HepG2 (cell line): ENCODE data around the gene SERPIND1. TPM values are rescaled to one million over a fixed set of nuclear protein-coding genes. Genes with fewer than 3 reads are reported as not detected.
A peak's percentile ranks its signal among the peaks of the same experiment; 100 is the strongest.

Experiments
- ATAC-seq: fragments of 200-7000 bp; cut with Tn5 transposase; 3 replicates; pipeline ENCODE4 v1.9.1; 2020; ENCODE audit warnings: mild to moderate bottlenecking, moderate library complexity
- BruUV-seq: library from RNA; stranded (reverse); fragments of 400-500 nt; replicated peaks from 2 replicates; lab custom pipeline; 2021; lab: Mats Ljungman, UMichigan
- CTCF ChIA-PET: fragments of 300-600 bp; formaldehyde crosslinking; extraction: SDS; loops from one replicate; lab custom pipeline; 2021; ENCODE audit warnings: low total read pairs, inconsistent platforms, low intra/inter-chr PET ratio; lab: Yijun Ruan, JAX
- POLR2A ChIA-PET: fragments of 350-600 bp; sonication (Branson Sonifier 250); formaldehyde crosslinking; loops from one replicate; lab custom pipeline; 2020; ENCODE audit warnings: antibody characterized with exemption, inconsistent platforms; lab: Yijun Ruan, JAX
- DNase-seq: peaks from one replicate; pipeline ENCODE4 v3.0.0-alpha.2; 2015; ENCODE audit warnings: low spot score
- FAIRE-seq: peaks from 3 replicates; lab custom pipeline; 2011; peaks lifted over from hg19 to GRCh38; lab: Jason Lieb, UNC
- H2AFZ ChIP-seq: one replicate; pipeline ENCODE4 v1.6.1; 2011; ENCODE audit warnings: low read length, inconsistent platforms
- H3K27ac ChIP-seq: fragments of 300-600 bp; 3 replicates; pipeline ENCODE4 v1.8.0; 2011; ENCODE audit warnings: mixed run types, mild to moderate bottlenecking, mixed read lengths, low read length, inconsistent platforms; ENCODE audit not compliant: insufficient read depth; ENCODE audit errors: extremely low read length
- H3K27me3 ChIP-seq, 2 experiments: fragments of 200-600 bp in 1 of 2; 2 replicates in 1 of 2; 3 replicates in 1 of 2; pipeline versions ENCODE4 v1.6.0 to v1.8.0; 2011; ENCODE audit warnings: low read length in 2 of 2, mild to moderate bottlenecking in 2 of 2, moderate library complexity in 2 of 2, inconsistent platforms in 1 of 2; ENCODE audit not compliant: insufficient read depth in 2 of 2, control insufficient read depth in 1 of 2
- H3K36me3 ChIP-seq, 2 experiments: fragments of 200-600 bp in 1 of 2; replicated peaks in 1 of 2; 2 replicates in 1 of 2; 3 replicates in 1 of 2; pipeline versions ENCODE4 v1.5.1 to v1.8.0; 2011; ENCODE audit warnings: low read length in 2 of 2, inconsistent platforms in 1 of 2; ENCODE audit not compliant: insufficient read depth in 2 of 2, control insufficient read depth in 1 of 2
- H3K4me1 ChIP-seq: 2 replicates; pipeline ENCODE4 v1.5.1; 2012; ENCODE audit warnings: low read length, inconsistent platforms; ENCODE audit not compliant: insufficient read depth
- H3K4me2 ChIP-seq: 2 replicates; pipeline ENCODE4 v1.6.0; 2011; ENCODE audit warnings: low read depth, low read length, inconsistent platforms
- H3K4me3 ChIP-seq, 3 experiments: fragments of 200-600 bp in 1 of 3; sonication (generic), shearing (Covaris generic) in 1 of 3; replicated peaks in 1 of 3; 2 replicates each; pipeline ENCODE4 v1.5.1; 2011 to 2016; ENCODE audit warnings: low read length in 3 of 3, inconsistent platforms in 2 of 3, low read depth in 2 of 3, mild to moderate bottlenecking in 2 of 3, control low read depth in 1 of 3, mixed read lengths in 1 of 3; ENCODE audit not compliant: insufficient read depth in 1 of 3
- H3K79me2 ChIP-seq: one replicate; pipeline ENCODE4 v1.6.1; 2011; ENCODE audit warnings: low read length, inconsistent platforms; ENCODE audit not compliant: insufficient read depth
- H3K9ac ChIP-seq: 2 replicates; pipeline ENCODE4 v1.6.0; 2011; ENCODE audit warnings: mild to moderate bottlenecking, low read depth, low read length, inconsistent platforms; ENCODE audit not compliant: insufficient read depth
- H3K9me3 ChIP-seq: 2 replicates; pipeline ENCODE4 v1.5.1; 2012; ENCODE audit warnings: mild to moderate bottlenecking, low read length
- H4K20me1 ChIP-seq: 2 replicates; pipeline ENCODE4 v1.6.0; 2011; ENCODE audit warnings: inconsistent platforms, mild to moderate bottlenecking, low read length, moderate library complexity; ENCODE audit not compliant: insufficient read depth
- BCLAF1 ChIP-seq: fragments of 450-650 bp; IDR thresholded peaks from 2 replicates; pipeline ENCODE4 v1.6.1; 2017; ENCODE audit warnings: mild to moderate bottlenecking
- CREB3 ChIP-seq: sonication (generic); formaldehyde crosslinking; IDR thresholded peaks from 2 replicates; pipeline ENCODE4 v1.5.0; 2020; ENCODE audit warnings: missing genetic modification reagents
- FOXM1 ChIP-seq: sonication (generic); formaldehyde crosslinking; IDR thresholded peaks from 2 replicates; pipeline ENCODE4 v1.5.0; 2020; ENCODE audit warnings: missing genetic modification reagents
- GATAD1 ChIP-seq: IDR thresholded peaks from 2 replicates; pipeline ENCODE4 v1.6.1; 2016; ENCODE audit warnings: missing genetic modification reagents, missing compliant biosample characterization
- HOXD1 ChIP-seq: sonication (generic); formaldehyde crosslinking; IDR thresholded peaks from 2 replicates; pipeline ENCODE4 v1.5.0; 2020; ENCODE audit warnings: missing genetic modification reagents
- KDM1A ChIP-seq: IDR thresholded peaks from 2 replicates; pipeline ENCODE4 v1.6.1; 2016; ENCODE audit warnings: missing compliant biosample characterization
- PAWR ChIP-seq: sonication (generic); formaldehyde crosslinking; IDR thresholded peaks from 2 replicates; pipeline ENCODE4 v1.4.0; 2020; ENCODE audit warnings: missing genetic modification reagents, mild to moderate bottlenecking, borderline replicate concordance
- POLR2AphosphoS2 ChIP-seq: IDR thresholded peaks from 2 replicates; pipeline ENCODE4 v1.6.1; 2011; ENCODE audit warnings: low read depth, low read length, improper control_type of control experiment
- RBM22 ChIP-seq: fragments of 200-400 bp; formaldehyde crosslinking; optimal IDR thresholded peaks from 2 replicates; pipeline ENCODE3; 2017; ENCODE audit warnings: mild to moderate bottlenecking, low read length, moderate library complexity
- SIN3B ChIP-seq: fragments of 150-350 bp; IDR thresholded peaks from 2 replicates; pipeline ENCODE4 v1.6.1; 2014; ENCODE audit warnings: low read length
- SMC3 ChIP-seq: IDR thresholded peaks from 2 replicates; pipeline ENCODE4 v1.6.1; 2011; ENCODE audit warnings: low read length, improper control_type of control experiment
- ZNF143 ChIP-seq: sonication (generic); formaldehyde crosslinking; IDR thresholded peaks from 2 replicates; pipeline ENCODE4 v1.4.0; 2020; ENCODE audit warnings: missing genetic modification reagents
- ZNF598 ChIP-seq: sonication (generic); formaldehyde crosslinking; IDR thresholded peaks from 2 replicates; pipeline ENCODE4 v1.5.1; 2020; ENCODE audit warnings: mild to moderate bottlenecking, missing genetic modification reagents, borderline replicate concordance
- ZNF619 ChIP-seq: sonication (generic); formaldehyde crosslinking; IDR thresholded peaks from 2 replicates; pipeline ENCODE4 v1.4.0; 2020; ENCODE audit warnings: mild to moderate bottlenecking, missing genetic modification reagents
- WGBS: methylation state at CpG from one replicate; pipeline ENCODE4 v1.1.6; 2017; ENCODE audit warnings: low lambda C conversion rate; 5-methylcytosine and 5-hydroxymethylcytosine counted together
- in situ Hi-C: cut with HindIII; loops from 2 replicates; pipeline ENCODE4 v1.10.0; 2017; ENCODE audit warnings: low pct_unique_long_range_greater_than_20kb; ENCODE audit not compliant: extremely low pct_ligation_motif_present
- intact Hi-C: fragments of 100-400 bp; cut with micrococcal nuclease; formaldehyde crosslinking; loops from one replicate; pipeline ENCODE4 v1.10.0; 2022; ENCODE audit not compliant: unreplicated experiment
- polyA plus RNA-seq, 8 experiments: library from polyadenylated mRNA; depleted of rRNA in 3 of 8; stranded (reverse) in 7 of 8; unstranded in 1 of 8; fragments of >200 nt; fragmentation: Illumina TruSeq in 4 of 8; extraction: Trizol in 4 of 8; gene quantifications; 2 replicates each; pipeline versions ENCODE4 v1.2.1 to v1.2.3, GENCODE V29; 2011 to 2016; ENCODE audit warnings: low read depth in 4 of 8, missing spikeins in 1 of 8, mixed read lengths in 1 of 8; ENCODE audit not compliant: insufficient read depth in 1 of 8
- total RNA-seq, 5 experiments: library from RNA; depleted of rRNA; stranded (reverse); fragments of >200 nt; fragmentation: Illumina TruSeq; extraction: Trizol; gene quantifications; 2 replicates each; pipeline ENCODE4 v1.2.3, GENCODE V29; 2016; ENCODE audit warnings: low read depth in 1 of 5

The SERPIND1 gene
- total and polyA plus RNA-seq, 2 of the 13 experiments (the other 11 are each of a cell fraction or from before 2014, with no cell fraction given) = 111 to 350 TPM

GRCh38 chr22:20783300-20783673, 9.4 kb downstream of the SERPIND1 start:
- in situ Hi-C loops (no loop called here), intact Hi-C loops (no loop called here)
- ChIA-PET CTCF (interaction anchor here (1.2 kb wide), 1 partner anchor 25 kb away, joined by 3 read pairs; no protein-coding TSS in a partner anchor), POLR2A (interaction anchor here (0.7 to 11.1 kb wide), 4 partner anchors 7 to 69 kb away, joined by 3 to 172 read pairs (median 4); partner anchors contain the start of gene SERPIND1)
- no peaks in the 10 kb centered on the region for H3K9me3 ChIP-seq
- ATAC-seq (no peak), DNase-seq (no peak), FAIRE-seq (no peak)
- peak overlapping the region; percentile 26; the same call in 1 of the 2 replicates for H3K9ac ChIP-seq
- H3K79me2 ChIP-seq = peaks cover 53% of the 10 kb centered on the region
- H2AFZ ChIP-seq = no peak overlapping the region
- peaks cover 40 to 97% of the 10 kb centered on the region in 2 experiments for H3K36me3 ChIP-seq
- peak overlapping the region; percentile 56; the same call in 1 of the 2 replicates for H3K4me2 ChIP-seq
- 95% methylated on average over 3 of the region's 3 CpGs for WGBS
- no peak overlapping the region for H3K4me3 ChIP-seq
- peaks cover 24% of the 10 kb centered on the region for H4K20me1 ChIP-seq
- peak overlapping the region; percentile 21 for H3K27ac ChIP-seq
- H3K27me3 ChIP-seq = no peaks in the 10 kb centered on the region
- TF ChIP-seq POLR2AphosphoS2 (no peak), RBM22 (peak; percentile 47), PAWR (CRISPR knock-in tag) (no peak), SIN3B (no peak)
- peaks cover 69% of the 10 kb centered on the region for H3K4me1 ChIP-seq
- no TSS peak for BruUV-seq

DNA sequence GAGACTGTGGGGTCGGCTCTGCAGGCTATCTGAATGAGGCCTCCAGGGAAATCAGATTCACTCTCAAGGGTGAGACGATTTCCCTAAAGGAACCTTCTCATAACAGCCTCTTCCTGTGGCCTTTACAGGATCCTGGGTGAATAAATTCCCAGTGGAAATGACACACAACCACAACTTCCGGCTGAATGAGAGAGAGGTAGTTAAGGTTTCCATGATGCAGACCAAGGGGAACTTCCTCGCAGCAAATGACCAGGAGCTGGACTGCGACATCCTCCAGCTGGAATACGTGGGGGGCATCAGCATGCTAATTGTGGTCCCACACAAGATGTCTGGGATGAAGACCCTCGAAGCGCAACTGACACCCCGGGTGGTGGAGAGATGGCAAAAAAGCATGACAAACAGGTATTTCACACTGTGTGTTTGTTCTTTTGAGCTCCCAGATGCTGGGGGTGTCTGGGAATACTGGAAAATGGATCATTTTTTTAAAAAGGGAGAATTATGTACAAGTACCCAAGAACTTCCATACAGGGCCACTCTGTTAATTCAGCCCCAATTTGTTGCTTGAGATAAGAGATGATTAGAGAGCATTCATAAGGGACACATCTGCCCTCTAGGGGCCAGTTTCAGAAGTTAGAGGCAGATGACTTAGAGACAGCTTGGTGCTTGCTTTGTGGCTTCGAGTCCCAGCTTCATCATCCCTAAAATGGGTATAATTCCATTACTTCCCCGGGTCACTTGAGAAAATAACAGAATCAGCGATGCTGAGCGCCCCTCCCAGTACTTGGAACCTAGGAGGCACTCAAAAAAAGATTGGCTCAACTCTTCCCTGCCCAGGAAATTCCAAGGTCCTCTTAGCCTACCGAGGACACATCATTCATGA, 10.2 kb downstream of the SERPIND1 start:
- DNase-seq (peak; percentile 70), ATAC-seq (peak; percentile 49), FAIRE-seq (peak; percentile 76)
- no TSS peak for BruUV-seq
- Histone ChIP-seq H3K27me3 (no peaks in the 10 kb centered on the region), H2AFZ (no peak overlapping the region), H3K9ac (no peak overlapping the region), H4K20me1 (peaks cover 24% of the 10 kb centered on the region), H3K36me3 (peaks cover 39 to 98% of the 10 kb centered on the region in 2 experiments), H3K4me1 (peaks cover 69% of the 10 kb centered on the region), H3K4me3 (no peak overlapping the region), H3K27ac (no peak overlapping the region), H3K4me2 (no peak overlapping the region), H3K9me3 (no peaks in the 10 kb centered on the region), H3K79me2 (peaks cover 45% of the 10 kb centered on the region)
- ChIA-PET CTCF (interaction anchor here (0.6 to 2.2 kb wide), 4 partner anchors 10 to 33 kb away, joined by 3 to 18 read pairs (median 3); partner anchors contain the start of gene SERPIND1), POLR2A (interaction anchor here (0.7 to 11.1 kb wide), 3 partner anchors 8 to 68 kb away, joined by 3 to 172 read pairs (median 3); partner anchors contain the start of gene SERPIND1)
- in situ Hi-C loops = no loop called here
- intact Hi-C loops = loop anchor here (1.0 kb wide), 1 partner anchor 26 kb away; no protein-coding TSS in a partner anchor
- WGBS = 82% methylated on average over 14 of the region's 14 CpGs
- TF ChIP-seq GATAD1 (CRISPR knock-in tag) = no peak
- TF ChIP-seq ZNF143 (CRISPR knock-in tag) = no peak
- no peak for TF ChIP-seq CREB3
- TF ChIP-seq FOXM1 = no peak
- TF ChIP-seq BCLAF1 = no peak
- TF ChIP-seq KDM1A (CRISPR knock-in tag) = no peak
- no peak for TF ChIP-seq HOXD1 (CRISPR knock-in tag)
- TF ChIP-seq ZNF598 (CRISPR knock-in tag) = no peak
- peak; percentile 80 for TF ChIP-seq RBM22
- TF ChIP-seq SMC3 = peak; percentile 36; the same call in 1 of the 2 replicates
- TF ChIP-seq ZNF619 (CRISPR knock-in tag) = no peak
